Kidney tubule cell (primary cell): ENCODE results near the gene PKDCC.

Experiments
- DNase-seq: peaks from one replicate; pipeline ENCODE4 v3.0.0-alpha.2; 2018; ENCODE audit warnings: low spot score

Gene PKDCC

DNA sequence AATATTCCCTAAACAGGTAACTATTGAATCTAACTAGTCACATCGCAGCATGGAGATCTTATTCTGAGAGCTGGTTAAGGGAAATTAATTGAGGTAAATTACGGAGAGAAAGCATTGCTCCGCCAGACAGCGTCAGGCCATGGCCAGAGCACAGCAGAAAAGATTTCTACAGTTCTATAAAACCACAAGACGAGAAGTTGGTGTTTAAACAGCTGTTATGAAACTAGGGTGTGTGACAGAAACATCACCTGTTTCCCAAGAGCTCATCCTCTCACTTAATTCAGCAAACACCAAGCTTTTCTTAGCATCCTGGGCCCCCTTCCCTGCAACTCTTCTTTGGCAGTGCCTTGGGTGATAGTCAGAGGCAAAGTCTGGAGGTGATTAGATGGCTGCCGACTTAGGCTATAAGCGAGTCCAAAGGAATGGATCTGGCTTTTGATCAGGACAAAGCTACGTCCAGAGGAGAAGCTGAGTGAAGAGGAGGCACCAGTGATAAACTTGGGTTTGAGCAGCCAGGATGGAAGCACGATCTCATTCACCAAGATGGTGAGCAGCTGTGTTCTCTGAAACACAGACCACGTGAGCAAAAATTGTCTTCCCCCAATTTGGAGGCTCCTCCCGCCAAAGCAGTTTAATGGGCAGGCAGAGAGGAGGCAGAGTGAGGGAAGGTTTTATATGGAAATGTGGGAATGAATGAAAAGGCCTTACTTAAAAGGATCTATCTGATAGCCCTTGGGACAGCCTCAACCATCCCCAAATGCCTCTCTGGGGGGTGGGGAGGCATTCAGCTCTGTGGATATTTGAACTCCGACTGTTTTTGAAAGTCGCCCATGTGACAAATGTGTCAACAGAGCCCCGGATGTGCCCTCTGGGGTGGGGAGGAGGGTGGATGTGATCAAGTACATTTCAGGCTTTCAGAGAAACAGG, 57.8 kb downstream of the PKDCC start:
- no peak for DNase-seq

DNA sequence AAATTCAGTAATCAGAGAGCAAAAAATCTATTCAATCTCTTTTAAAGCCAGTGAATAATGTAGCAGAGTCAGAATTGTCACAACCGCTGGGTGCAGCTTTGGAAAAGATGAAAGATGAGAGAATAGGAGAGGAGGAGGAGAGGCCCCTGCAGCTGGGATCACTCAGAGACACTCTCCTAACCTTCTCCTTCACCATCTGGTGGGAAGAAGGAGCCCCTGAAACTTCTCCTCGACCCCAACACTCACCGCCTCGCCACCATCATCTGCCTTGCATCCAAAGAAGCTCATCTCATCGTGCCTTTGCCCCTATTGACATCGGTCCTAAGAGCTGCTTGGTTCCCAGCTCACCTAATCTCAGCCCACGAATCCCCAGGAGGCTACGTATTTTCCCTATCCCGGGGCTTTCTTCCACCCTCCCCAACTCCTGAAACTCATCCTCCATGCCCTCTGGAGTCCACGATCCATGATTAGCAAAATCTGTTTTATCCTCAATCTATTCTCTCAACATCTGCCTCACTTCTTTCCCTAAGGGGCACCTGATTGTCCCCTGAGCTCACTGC, 58.5 kb downstream of the PKDCC start:
- DNase-seq = no peak

DNA sequence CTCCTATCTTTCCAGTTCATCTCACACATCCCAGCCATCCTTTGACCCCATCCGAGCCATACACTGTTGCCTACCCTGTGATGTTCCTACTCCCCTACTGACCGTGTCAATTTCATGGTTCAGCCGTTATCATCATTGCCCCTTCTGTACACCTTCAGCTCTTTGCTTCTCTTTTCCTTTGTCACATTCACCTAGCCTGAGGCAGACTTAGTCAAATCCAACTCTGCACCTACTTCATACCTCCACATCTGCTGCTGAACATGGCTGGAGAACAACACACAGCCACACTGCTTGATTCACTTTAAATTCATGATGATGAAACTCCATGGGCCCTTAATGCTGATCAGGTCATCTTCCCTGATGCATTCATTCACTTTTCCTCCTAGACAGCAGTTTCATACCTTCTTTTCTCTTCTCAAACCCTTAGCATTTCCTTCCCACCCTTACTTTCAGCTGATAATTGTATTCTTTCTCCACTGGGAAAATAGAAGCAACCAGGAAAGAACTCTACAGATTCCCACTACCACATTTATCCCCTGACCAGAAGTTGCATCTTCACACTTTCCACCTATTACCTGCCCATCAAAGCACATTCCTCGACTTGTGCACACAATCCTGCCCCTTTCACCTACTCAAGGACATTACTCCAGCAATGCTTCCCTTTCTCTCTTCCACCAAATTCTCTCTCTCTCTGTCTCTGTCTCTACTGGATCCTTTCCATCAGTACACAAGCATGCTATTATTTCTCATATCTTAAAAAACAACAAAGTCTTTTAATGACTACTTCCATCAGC, 59.6 kb downstream of the PKDCC start:
- DNase-seq = no peak
